ENCODE measurements around the gene EFL1. TPM values are rescaled to one million over a fixed set of nuclear protein-coding genes. Genes with fewer than 3 reads are reported as not detected.

Gene EFL1
- total and polyA plus RNA-seq, 2 experiments from 2014 or later: 15.4 to 46.4 TPM

- DNase-seq (ENCODE audit: low spot score): no peak
- no peaks in the 10 kb centered on the region for H3K79me2 ChIP-seq (replicated peaks; ENCODE audit: insufficient read depth)
- H3K36me3 ChIP-seq (ENCODE audit: insufficient read depth): peaks cover 9% of the 10 kb centered on the region; the same call in 1 of the 2 replicates
- H3K36me3 Mint-ChIP-seq (ENCODE audit: low read depth): peaks cover 4% of the 10 kb centered on the region; the same call in 1 of the 3 replicates
- H4K20me1 ChIP-seq (replicated peaks; ENCODE audit: insufficient read depth): no peaks in the 10 kb centered on the region; the same call in 1 of the 2 replicates
- no peaks in the 10 kb centered on the region for H3K27me3 Mint-ChIP-seq (ENCODE audit: insufficient read depth, low read depth, poor library complexity)
- H3K9me2 ChIP-seq (ENCODE audit: insufficient read depth): no peaks in the 10 kb centered on the region
- no peaks in the 10 kb centered on the region for H3K4me1 Mint-ChIP-seq
- TF ChIP-seq JUNB (IDR thresholded peaks at IDR 0.05; ENCODE audit: unreplicated experiment) (no peak), REST (IDR thresholded peaks at IDR 0.05; ENCODE audit: unreplicated experiment) (no peak), STAT1 (IDR thresholded peaks at IDR 0.05; ENCODE audit: unreplicated experiment) (no peak), CREB1 (CRISPR knock-in tag; IDR thresholded peaks at IDR 0.05; ENCODE audit: low read depth) (no peak), EZH2 (IDR thresholded peaks at IDR 0.05; ENCODE audit: low read depth, unreplicated experiment) (no peak), POLR2AphosphoS5 (IDR thresholded peaks at IDR 0.05; ENCODE audit: low read depth) (no peak), EZH2phosphoT487 (IDR thresholded peaks at IDR 0.05; ENCODE audit: unreplicated experiment) (no peak), ZNF114 (CRISPR knock-in tag; IDR thresholded peaks at IDR 0.05) (no peak), ETS1 (IDR thresholded peaks at IDR 0.05) (no peak), NANOG (IDR thresholded peaks at IDR 0.05; ENCODE audit: borderline replicate concordance) (no peak)
- TF ChIP-seq, protein P1, sequence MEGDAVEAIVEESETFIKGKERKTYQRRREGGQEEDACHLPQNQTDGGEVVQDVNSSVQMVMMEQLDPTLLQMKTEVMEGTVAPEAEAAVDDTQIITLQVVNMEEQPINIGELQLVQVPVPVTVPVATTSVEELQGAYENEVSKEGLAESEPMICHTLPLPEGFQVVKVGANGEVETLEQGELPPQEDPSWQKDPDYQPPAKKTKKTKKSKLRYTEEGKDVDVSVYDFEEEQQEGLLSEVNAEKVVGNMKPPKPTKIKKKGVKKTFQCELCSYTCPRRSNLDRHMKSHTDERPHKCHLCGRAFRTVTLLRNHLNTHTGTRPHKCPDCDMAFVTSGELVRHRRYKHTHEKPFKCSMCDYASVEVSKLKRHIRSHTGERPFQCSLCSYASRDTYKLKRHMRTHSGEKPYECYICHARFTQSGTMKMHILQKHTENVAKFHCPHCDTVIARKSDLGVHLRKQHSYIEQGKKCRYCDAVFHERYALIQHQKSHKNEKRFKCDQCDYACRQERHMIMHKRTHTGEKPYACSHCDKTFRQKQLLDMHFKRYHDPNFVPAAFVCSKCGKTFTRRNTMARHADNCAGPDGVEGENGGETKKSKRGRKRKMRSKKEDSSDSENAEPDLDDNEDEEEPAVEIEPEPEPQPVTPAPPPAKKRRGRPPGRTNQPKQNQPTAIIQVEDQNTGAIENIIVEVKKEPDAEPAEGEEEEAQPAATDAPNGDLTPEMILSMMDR (conservative IDR thresholded peaks at IDR 0.05; ENCODE audit: low read depth in 2 of 2): no peak
- H3K9me3 Mint-ChIP-seq: no peaks in the 10 kb centered on the region
- no peaks in the 10 kb centered on the region; the same call in 1 of the 2 replicates for H3F3A ChIP-seq (replicated peaks; ENCODE audit: low read depth)
- no peak overlapping the region for H3K4me3 ChIP-seq
- H3K27me3 ChIP-seq (ENCODE audit: insufficient read depth): no peaks in the 10 kb centered on the region
- H3K4me1 ChIP-seq (ENCODE audit: insufficient read depth): no peaks in the 10 kb centered on the region
- H3K27ac ChIP-seq (ENCODE audit: low read depth): no peak overlapping the region
- no peak overlapping the region for H3K4me2 ChIP-seq
- no peak overlapping the region for H3K4me3 Mint-ChIP-seq
- no peak overlapping the region for H3K27ac Mint-ChIP-seq
- H2AFZ ChIP-seq: no peak overlapping the region
- ATAC-seq: no peak
These were observed 129.3 kb downstream of the EFL1 start for GRCh38 chr15:82133251-82133650.

All from GM23338 (cell line).